Measurements from ENCODE around the gene CEP76.
A peak's percentile ranks its signal among the peaks of the same experiment; 100 is the strongest.

DNA sequence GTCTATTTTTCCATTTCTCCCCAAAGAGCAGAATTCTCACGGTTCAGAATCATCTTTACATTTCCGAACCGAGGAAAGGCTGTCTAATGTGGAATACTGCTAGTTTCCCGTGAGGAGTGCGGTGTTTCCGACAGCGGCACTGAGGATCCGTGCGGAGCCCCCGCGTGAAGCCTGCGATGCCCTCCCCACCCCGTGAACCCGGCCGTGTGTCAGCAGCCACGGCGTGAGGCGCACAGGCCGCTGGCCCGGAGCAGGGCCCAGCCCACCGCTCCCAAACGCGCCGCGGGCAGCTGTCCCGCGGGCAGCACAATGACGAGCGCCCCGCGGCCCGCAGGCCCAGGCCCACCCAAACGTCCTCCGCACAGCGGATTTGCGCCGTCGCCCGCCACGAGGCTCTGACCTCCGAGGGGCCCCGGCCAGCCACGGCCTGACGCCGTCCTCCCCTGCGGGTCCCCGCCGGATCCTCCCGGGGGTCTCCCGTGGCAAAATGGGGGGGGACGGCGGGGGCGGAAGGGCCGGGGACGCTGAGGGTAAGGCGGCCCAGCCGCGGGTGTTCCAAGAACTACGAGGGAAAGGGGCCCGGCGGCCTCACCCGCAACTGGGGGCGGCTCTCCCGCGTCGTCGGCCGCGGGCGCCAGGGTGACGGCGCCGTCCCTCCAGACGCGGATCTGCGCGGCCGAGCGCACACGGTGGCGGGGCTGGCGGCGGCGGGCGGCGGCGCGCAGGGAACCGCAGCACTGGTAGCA lies 45.4 kb downstream of the CEP76 start:
- TF ChIP-seq CTCF (IDR thresholded peaks at IDR 0.05), result no peak
- TF ChIP-seq POLR2A (IDR thresholded peaks at IDR 0.05), result peak; percentile 34 to 45 (median 41)
